OCI-M1 (cell line): Measurements from ENCODE around the gene CISH.

Experiments
- DNase-seq: peaks from one replicate; lab custom pipeline; 2025; lab: John Stamatoyannopoulos, UW

The CISH gene

DNA sequence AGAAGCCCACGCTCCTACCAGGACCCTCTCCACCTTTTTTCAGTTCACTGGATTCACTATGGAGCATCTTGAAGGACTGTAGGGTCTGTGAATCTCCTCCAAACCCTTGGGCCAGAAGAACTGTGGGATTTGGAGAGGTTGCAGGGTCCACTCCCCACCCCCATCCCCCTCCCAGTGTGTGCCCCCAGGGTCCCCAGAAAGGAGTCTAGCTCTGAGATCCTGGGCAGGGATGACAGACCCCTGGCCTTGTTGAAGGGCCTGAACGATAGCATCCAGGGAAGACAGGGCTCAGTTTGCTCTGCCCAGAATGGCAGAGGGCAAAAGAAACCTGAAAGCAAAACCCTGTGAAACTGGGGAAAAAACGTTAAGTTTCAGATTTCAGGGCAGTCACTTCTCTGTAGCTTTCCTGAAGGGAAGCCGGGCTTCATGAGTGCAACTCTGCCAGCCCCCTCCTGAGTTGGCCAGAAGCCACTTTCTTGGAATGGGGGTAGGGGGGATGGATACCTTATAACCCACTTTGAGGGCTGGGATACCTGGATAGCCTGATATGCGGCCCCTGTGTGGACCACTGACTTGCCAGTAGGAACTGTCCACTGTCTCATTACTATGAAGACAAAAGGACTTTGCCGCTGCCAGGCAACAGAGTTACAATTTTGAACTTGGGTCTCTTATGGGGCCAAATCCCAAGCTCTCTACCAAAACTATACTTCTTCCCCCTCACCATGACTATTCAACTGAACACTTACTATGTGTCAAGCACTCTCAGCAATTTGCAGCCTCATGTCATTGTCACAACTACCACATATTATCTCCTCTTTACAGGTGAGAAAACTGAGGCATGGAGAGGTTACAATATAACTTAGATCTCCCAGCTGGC is 1.6 kb upstream of the CISH start:
- DNase-seq = no peak

GRCh38 chr3:50612234-50612882 is 784 bp upstream of the CISH start:
- peak; percentile 84 for DNase-seq

DNA sequence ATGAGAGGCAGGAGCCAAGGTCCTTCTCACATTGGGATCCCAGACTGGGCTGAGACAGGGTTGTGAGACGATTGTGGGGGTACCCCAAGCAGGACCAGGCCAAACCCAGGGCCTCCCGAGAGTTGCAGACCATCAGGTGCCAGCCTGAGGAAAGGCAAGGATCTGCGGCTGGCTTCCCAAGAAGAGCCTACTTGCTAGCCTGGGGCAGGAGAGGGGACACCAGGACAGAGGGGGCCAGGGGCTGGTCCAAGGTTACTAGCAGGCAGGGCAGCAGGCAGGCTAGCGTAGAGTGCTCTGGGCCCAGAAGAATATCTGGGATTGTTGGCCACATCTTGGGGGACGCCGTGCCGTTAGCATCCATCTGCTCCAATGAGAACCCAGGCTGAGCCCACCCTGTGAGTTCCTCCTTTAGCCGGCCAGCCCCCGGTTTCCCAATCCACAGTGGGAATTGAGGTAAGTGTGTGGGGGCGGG is 546 bp downstream of the CISH start:
- DNase-seq = no peak

DNA sequence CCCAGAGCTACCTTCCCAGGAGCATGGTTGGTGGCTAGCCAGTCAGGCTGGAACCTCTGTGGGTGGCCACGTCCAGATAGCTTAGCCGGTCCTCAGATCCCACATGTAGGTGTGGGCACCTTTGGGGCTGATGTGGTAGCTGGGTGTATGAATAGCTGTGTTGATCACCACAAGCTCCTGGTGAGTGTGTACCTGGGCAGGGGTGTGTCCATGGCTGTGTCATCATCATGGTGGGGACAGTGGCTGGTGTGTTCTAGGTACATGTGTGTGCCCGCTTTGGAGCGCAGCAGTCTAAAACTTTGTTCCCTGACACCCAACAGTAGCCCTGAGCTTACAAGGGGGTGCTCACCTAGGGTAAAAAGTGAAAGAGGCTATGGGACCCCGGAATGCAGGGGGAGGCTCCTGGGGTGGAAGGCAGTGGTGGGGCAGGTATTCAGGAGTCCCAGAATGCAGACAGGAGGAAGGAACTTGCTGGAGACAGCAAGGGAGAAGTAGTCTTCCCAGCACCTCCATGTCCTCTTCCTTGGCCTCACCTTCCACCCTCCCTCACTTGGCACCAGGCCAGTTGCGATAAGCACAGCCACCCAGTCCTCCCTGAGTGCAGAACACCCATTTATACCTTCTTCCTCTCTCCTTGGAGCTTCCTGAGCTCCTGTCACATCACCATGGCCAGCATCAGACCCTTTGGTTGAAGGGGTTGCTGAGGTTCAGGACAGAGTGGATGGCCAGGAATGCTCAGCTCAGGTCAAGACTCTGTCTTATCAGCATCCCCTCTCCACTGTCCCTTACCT is 1.2 kb downstream of the CISH start:
- peak; percentile 53 for DNase-seq

GRCh38 chr3:50609763-50610085 is 1.9 kb downstream of the CISH start:
- DNase-seq = no peak

- no peak for DNase-seq
Measured at GRCh38 chr3:50609071-50609762, 2.4 kb downstream of the CISH start.

- DNase-seq = no peak
Measured at GRCh38 chr3:50608278-50608677, 3.3 kb downstream of the CISH start.

GRCh38 chr3:50607271-50608091 is 4.1 kb downstream of the CISH start:
- no peak for DNase-seq

DNA sequence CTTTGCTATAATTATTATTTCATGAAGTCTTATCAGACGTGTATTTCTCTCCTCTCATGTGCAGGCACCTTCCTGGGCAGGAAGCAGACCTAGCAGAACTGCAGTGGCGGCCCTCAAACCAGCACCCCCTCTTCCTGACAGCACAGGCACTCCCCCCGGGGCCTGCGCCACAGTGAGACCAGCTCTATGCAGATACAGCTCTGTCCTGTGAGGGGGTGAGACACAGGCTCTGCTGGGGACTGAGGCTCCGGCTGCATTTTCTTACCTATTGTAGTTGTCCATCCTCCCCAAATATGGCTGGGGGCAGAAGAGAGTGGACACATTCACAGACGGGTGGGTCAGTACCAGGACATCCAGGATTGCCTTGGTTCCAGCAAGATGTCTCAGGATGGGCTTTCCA is 5.0 kb downstream of the CISH start:
- no peak for DNase-seq

- DNase-seq = no peak
Measured at GRCh38 chr3:50605901-50606326, 5.7 kb downstream of the CISH start.

DNA sequence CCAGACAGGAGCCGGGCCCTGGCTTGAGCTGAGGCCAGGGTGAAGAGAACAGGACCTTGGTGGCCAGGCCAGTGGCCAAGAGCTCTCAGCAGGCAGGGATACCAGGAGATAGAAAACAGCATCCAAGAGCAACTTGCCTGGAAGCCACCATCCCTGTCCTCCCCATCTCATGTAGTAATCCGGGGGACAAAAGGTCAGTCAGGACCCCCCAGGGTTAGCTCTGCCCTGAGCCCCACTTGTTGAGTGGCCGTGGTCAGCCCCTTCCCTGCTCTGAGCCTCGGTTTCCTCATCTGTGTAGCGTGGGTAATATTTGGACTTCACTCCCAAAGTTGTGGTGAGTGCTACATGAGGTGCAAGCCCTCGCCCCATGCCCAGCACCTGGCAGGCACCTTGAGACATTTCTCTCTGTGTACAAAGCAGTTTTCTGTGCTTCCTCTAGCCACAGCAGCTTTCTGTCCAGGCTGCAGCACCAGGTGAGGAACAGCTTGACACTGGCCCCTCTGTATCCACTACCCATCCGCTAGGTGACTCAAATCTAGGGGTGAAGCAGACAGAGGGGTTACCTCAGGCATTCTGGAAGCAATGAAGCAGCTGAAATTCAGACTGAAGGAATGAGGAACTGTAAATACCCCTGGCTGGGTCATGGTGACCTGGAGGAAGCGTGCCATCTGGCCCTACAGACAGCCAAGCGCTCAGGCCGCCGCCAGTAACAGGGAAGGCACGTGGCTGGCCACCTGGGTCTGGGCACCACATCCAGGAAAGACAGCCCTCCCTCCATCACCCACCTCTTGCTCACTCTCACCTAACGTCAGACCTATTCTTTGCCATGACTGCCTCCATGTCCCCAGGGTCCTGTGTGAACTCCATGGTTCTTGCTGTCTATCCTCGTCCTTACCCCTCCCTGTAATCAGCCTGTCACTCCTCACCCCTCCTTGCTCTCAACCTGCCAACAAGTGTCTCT is 6.7 kb downstream of the CISH start:
- no peak for DNase-seq

DNA sequence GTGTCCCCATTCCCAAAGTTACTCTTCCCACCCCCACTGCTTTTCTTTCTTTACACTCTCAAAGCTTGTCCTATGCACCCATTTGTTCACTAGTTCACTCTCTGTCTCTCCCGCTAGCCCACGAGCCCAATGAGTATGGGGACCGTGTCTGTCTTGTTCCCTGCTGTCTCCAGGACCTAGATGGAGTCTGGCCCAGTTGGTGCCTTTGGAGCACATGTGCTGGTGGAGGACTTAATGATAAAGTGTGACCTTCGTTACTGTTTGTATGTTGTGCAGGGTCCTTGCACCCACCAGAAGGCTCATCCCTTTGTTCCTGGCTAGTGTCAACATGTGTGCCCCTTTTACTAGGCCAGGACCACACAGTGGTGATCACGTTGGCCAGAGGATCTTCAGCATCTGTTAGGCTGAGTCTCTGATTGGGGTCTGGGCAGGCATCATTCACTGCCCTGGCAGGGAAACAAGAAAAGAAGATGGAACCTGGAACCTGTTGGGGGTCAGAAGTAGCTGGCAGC is 7.4 kb downstream of the CISH start:
- DNase-seq = no peak

- DNase-seq = no peak
Measured at GRCh38 chr3:50603261-50604109, 8.1 kb downstream of the CISH start.

DNA sequence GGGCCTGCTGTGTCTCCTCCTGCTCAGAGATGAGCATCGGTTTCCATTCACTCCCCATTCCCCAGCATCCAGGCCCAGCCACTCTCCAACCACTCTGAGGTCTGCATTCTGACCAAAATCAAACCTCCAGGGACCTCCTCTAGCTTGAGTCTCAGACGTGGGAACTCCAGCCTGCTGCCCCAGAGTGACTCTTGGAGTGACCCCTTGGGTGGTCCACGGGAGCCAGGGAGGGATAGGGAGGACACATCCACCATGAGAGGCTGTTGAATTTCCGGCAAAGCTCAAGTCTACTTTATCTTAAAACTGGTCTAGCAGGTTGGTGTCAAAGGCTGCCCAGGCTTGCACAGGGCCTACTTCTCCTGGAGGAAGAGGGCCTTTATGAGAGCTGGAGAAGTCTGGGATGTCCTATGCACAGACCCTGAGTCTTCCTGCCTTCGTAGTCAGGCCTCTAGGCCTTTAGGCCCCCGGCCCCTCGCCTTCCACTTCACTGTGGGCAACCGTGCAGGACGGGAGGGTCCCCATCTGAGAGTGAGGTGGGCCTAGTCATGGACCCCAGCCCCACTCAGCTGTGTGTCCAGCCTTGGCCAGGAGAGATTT is 8.9 kb downstream of the CISH start:
- DNase-seq = no peak

DNA sequence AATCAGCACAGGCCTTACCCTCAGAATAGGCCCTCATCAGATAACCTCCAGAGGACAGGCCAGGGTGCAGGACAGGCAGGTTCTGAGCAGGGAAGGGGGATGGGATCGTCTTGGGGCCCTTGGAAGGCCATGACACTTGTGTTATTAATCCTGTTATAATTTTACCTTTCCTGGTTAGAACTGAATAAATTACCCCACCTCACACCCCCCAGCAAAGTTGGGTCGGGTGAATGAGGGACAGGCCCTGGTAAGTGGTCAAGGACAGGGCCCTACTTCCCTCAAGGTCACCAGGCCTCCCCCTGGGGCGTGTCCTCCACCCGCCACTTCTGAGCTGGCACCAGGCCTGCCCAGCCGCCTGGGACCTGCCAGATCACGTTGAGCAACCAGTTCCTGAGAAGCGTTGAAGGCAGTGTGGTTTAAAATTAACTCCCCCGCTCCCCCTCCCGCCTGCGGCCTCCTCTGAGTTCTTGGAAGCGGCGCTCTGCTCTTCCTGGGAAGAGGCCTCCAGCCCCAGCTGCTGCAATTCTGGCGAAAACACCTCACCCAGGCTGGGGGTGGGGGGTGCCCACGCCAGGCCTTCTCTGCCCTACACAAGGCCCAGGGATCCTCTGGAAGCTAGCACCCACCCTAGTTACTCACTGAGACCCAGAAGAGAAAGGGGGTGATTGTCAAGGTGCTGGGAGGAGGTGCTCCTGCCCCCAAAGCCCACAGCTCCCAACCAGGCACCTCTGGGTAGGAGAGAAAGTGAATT is 10.6 kb downstream of the CISH start:
- peak; percentile 97 for DNase-seq

- peak; percentile 87 for DNase-seq
Measured at GRCh38 chr3:50600141-50600753, 11.3 kb downstream of the CISH start.

DNA sequence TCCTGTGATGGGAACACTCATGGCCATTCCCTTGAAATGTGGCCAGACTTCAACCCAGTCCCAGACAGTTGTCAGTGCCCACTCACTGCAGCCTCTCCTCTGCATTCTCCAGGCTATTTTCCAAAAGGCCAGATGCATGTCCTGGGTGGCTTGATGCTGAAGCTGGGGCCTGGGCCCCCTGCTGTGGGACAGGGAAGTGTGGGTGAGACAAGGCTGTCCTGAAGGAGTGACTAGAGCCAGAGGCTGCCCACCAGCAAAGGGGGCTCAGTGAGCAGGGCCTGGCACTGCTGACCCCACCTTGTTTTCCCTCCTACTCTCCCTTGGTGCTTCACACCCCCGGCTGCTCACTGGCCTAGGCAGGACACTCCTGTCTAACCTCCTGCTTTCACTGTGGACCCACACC is 11.9 kb downstream of the CISH start:
- DNase-seq = no peak
